ENCODE measurements around the gene DAD1.
"Not testable (repeated sequence)": the region's sequence is repeated elsewhere in the genome, so short reads cannot be mapped to it uniquely, and the experiment has no call there.

The DAD1 gene

GRCh38 chr14:22589096-22589839 is at the start of gene DAD1:
DAD1 (minus strand) TSS chr14:22589224; CDS start chr14:22589157, 67 bp downstream.
- peaks cover 0 to 51% (median 39%) of the 10 kb centered on the region in 4 donors for H3K4me1 ChIP-seq
- H3K27ac ChIP-seq = peak within 1 kb of the TSS; percentile 93 to 98
- no peaks in the 10 kb centered on the region for H3K36me3 ChIP-seq
- peak; percentile 99 for DNase-seq
- no peaks in the 10 kb centered on the region for H3K27me3 ChIP-seq
- TF ChIP-seq CTCF (IDR thresholded peaks at IDR 0.05) = no peak
- H3K9me3 ChIP-seq = no peaks in the 10 kb centered on the region
- peak within 1 kb of the TSS; percentile 71 to 80 for H3K4me3 ChIP-seq
- intact Hi-C loops (cut with DNase I; ENCODE audit: low total_unique reads) = no loop called here

GRCh38 chr14:22635980-22636379 is 47.0 kb upstream of the DAD1 start:
- H3K4me3 ChIP-seq; H3K27me3 ChIP-seq; DNase-seq; H3K36me3 ChIP-seq; H3K4me1 ChIP-seq; H3K27ac ChIP-seq; intact Hi-C loops (cut with DNase I; ENCODE audit: low total_unique reads); H3K9me3 ChIP-seq: not testable (repeated sequence)

GRCh38 chr14:22634233-22634900 is 45.3 kb upstream of the DAD1 start:
- H3K27me3 ChIP-seq = no peaks in the 10 kb centered on the region
- TF ChIP-seq CTCF (IDR thresholded peaks at IDR 0.05) = no peak
- H3K9me3 ChIP-seq = no peaks in the 10 kb centered on the region
- H3K4me1 ChIP-seq = no peaks in the 10 kb centered on the region
- no peak overlapping the region for H3K27ac ChIP-seq
- H3K4me3 ChIP-seq = no peak overlapping the region
- intact Hi-C loops (cut with DNase I; ENCODE audit: low total_unique reads) = no loop called here
- no peaks in the 10 kb centered on the region for H3K36me3 ChIP-seq
- DNase-seq = no peak

- intact Hi-C loops (cut with DNase I; ENCODE audit: low total_unique reads) = no loop called here
- Histone ChIP-seq H3K27ac (no peak overlapping the region), H3K36me3 (no peaks in the 10 kb centered on the region), H3K4me3 (no peak overlapping the region), H3K9me3 (no peaks in the 10 kb centered on the region), H3K4me1 (no peaks in the 10 kb centered on the region), H3K27me3 (no peaks in the 10 kb centered on the region)
- TF ChIP-seq CTCF (IDR thresholded peaks at IDR 0.05) = no peak
- DNase-seq = no peak
Observed at GRCh38 chr14:22630486-22630885, 41.5 kb upstream of the DAD1 start.

- no peak for TF ChIP-seq CTCF (IDR thresholded peaks at IDR 0.05)
- no peaks in the 10 kb centered on the region for H3K36me3 ChIP-seq
- H3K27ac ChIP-seq = no peak overlapping the region
- H3K4me3 ChIP-seq = no peak overlapping the region
- no peaks in the 10 kb centered on the region for H3K4me1 ChIP-seq
- no peaks in the 10 kb centered on the region for H3K27me3 ChIP-seq
- DNase-seq = no peak
- intact Hi-C loops (cut with DNase I; ENCODE audit: low total_unique reads) = no loop called here
- H3K9me3 ChIP-seq = no peaks in the 10 kb centered on the region
Observed at GRCh38 chr14:22630066-22630465, 41.0 kb upstream of the DAD1 start.

- DNase-seq = no peak
- Histone ChIP-seq H3K27me3 (no peaks in the 10 kb centered on the region), H3K9me3 (no peaks in the 10 kb centered on the region), H3K4me3 (no peak overlapping the region), H3K4me1 (no peaks in the 10 kb centered on the region), H3K36me3 (no peaks in the 10 kb centered on the region), H3K27ac (no peak overlapping the region)
- intact Hi-C loops (cut with DNase I; ENCODE audit: low total_unique reads) = no loop called here
- no peak for TF ChIP-seq CTCF (IDR thresholded peaks at IDR 0.05)
Observed at GRCh38 chr14:22629361-22629760, 40.3 kb upstream of the DAD1 start.
